H7 (cell line): ENCODE measurements around the gene HMG20A. TPM values are rescaled to one million over a fixed set of nuclear protein-coding genes. Genes with fewer than 3 reads are reported as not detected.
"Not testable (repeated sequence)": the region's sequence is repeated elsewhere in the genome, so short reads cannot be mapped to it uniquely, and the experiment has no call there.

Source experiments
- DNase-seq: peaks from one replicate; pipeline ENCODE4 v3.0.0; 2012
- H3K27me3 ChIP-seq: 2 replicates; pipeline ENCODE4 v1.6.0; 2011; ENCODE audit warnings: mild to moderate bottlenecking, low read length; ENCODE audit not compliant: control insufficient read depth, insufficient read depth
- H3K36me3 ChIP-seq: replicated peaks from 2 replicates; pipeline ENCODE4 v1.5.1; 2011; ENCODE audit warnings: low read length; ENCODE audit not compliant: control insufficient read depth, insufficient read depth
- H3K4me3 ChIP-seq: 2 replicates; pipeline ENCODE4 v1.5.1; 2011; ENCODE audit warnings: low read depth, mild to moderate bottlenecking, control low read depth, low read length, moderate library complexity; ENCODE audit not compliant: insufficient read depth
- total RNA-seq: library from RNA; depleted of rRNA; stranded (reverse); fragments of >200 nt; shearing (Covaris generic); gene quantifications from 2 replicates; pipeline ENCODE4 v1.2.3, GENCODE V29; 2014

Gene HMG20A
- total RNA-seq, 1 experiment from 2014 or later, result 41.0 TPM

DNA sequence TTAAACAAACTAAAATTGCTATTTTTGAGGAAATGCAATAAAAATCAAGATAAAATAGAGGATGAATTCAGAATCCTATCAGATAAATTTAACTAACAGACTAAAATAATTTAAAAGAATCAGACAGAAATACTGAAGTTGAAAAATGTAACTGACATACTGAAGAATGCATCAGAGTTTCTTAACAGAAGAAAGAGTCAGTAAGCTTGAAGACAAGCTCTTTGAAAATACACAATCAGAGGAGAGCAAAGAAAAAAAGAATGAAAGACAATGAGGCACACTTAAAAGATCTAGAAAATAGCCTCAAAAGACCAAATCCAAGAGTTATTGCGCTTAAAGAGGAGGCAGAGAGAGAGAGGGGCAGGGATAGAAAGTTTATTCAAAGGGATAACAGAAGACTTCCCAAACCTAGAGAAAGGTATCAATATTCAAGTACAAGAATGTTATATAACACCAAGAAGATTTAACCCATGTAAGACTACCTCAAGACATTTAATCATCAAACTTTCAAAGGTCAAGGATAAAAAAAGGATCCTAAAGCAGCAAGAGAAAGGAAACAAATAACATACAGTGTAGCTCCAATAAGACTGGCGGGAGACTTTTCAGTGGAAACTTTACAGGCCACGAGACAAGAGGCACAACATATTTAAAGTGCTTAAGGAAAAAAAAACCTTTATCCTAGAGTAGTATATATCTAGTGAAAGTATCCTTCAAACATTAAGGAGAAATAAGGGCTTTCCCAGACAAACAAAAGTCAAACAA is 25.5 kb upstream of the HMG20A start:
- Histone ChIP-seq H3K4me3 (no peak overlapping the region), H3K27me3 (no peaks in the 10 kb centered on the region), H3K36me3 (no peaks in the 10 kb centered on the region)
- DNase-seq, result no peak

DNA sequence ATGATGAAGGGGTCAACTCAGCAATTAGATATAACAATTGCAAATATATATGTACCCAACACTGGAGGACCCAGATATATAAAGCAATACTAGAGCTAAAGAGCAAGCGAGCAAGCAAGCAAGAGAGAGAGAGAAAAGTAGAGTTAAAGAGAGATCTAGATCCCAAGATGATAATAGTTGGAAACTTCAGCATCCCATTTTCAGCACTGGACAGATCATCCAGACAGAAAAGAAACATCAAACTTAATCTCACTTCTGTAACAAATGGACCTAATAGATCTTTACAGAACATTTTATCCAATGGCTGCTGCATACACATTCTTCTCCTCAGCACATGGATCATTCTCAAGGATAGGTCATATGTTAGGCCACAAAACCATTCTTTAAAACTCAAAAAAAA is 24.0 kb upstream of the HMG20A start:
- DNase-seq, result no peak
- no peak overlapping the region for H3K4me3 ChIP-seq
- no peaks in the 10 kb centered on the region for H3K36me3 ChIP-seq
- no peaks in the 10 kb centered on the region for H3K27me3 ChIP-seq

DNA sequence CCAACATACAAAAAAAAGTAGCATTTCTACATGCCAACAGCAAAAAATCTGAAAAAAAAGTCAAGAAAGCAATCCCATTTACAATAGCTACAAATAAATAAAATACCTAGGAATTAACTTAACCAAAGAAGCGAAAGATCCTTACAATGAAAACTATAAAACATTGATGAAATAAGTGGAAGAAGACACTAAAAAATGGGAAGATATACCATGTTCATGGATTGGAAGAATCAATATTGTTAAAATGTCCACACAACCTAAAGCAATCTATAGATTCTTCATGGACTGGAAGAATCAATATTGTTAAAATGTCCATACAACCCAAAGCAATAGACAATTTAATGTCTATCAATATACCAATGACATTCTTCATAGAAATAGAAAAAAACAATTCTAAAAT is 21.8 kb upstream of the HMG20A start:
- H3K4me3 ChIP-seq, result no peak overlapping the region

DNA sequence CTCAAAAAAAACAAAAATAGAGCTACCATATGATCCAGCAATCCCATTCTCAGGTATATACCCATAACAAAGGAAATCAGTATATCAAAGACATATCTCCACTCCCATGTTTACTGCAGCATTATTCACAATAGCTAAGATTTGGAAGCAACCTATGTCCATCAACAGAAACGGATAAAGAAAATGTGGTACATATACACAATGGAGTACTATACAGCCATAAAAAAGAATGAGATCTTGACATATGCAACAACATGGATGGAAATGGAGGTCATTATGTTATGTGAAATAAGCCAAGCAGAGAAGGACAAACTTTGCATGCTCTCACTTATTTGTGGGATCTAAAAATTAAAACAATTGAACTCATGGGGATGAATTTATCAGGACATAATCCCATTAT is 20.4 kb upstream of the HMG20A start:
- no peaks in the 10 kb centered on the region for H3K27me3 ChIP-seq
- no peak for DNase-seq
- H3K36me3 ChIP-seq, result no peaks in the 10 kb centered on the region
- no peak overlapping the region for H3K4me3 ChIP-seq

More for the DNA sequence above, 21.8 kb upstream of the HMG20A start:
- no peaks in the 10 kb centered on the region for H3K36me3 ChIP-seq
- DNase-seq, result no peak
- H3K27me3 ChIP-seq, result no peaks in the 10 kb centered on the region

DNA sequence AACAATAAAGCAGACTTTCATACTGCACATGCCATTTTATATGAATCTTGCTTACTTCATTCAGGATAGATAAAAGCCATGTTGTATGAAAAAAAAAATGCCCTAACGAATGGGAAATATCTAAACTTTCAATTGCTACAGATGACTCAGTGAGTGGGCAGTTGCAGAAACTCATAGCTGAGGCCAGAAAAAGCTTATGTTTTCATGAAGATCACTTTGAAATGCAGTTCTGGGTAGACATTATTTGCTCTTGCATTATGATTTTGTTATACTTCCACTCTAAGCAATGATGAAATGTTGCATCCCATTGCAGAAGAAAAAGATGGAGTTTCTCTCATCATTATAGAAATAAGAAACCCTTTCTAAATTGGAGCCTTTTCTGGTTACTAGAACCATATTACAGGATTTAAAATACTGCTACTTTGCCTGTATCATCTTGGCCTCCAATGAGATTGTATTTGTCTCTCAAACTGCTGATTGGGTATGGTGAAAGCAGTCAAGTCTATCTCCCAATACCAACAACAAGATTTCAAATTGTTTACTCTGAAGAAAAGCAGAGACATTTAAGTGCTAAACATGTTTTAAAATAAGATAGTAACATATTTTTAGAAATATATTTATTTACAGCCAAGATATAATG is 17.8 kb upstream of the HMG20A start:
- H3K36me3 ChIP-seq, result no peaks in the 10 kb centered on the region
- H3K4me3 ChIP-seq, result no peak overlapping the region
- DNase-seq, result no peak
- no peaks in the 10 kb centered on the region for H3K27me3 ChIP-seq

DNA sequence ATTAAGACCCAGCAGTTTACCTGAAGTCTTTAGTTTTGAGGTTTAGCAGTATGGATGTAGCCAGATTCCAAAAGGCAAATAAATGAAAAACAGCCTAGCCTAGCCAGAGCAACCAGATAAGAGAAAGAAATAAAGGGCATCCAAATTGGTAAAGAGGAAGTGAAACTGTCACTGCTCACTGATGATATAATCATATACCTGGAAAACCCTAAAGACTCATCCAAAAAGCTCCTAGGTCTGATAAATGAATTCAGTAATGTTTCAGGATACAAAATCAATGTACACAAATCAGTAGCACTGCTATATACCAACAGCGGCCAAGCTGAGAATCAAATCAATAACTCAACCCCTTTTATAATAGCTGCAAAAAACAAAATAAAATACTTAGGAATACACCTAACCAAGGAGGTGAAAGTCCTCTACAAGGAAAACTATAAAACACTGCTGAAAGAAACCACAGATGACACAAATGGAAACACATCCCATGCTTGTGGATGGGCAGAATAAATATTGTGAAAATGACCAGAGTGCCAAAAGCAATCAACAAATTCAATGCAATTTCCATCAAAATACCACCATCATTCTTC is 14.4 kb upstream of the HMG20A start:
- DNase-seq, H3K4me3 ChIP-seq, H3K27me3 ChIP-seq, H3K36me3 ChIP-seq: not testable (repeated sequence)

DNA sequence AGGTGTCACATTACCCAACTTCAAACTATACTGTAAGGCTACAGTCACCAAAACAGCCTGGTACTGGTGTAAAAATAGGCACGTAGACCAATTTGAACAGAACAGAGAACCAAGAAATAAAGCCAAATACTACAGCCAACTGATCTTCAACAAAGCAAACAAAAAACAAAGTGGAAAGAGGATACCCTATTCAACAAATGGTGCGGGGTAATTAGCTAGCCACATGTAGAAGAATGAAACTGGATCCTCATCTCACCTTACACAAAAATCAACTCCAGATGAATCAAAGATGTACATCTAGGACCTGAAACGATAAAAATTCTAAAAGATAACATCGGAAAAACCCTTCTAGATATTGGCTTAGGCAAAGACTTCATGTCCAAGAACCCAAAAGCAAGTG is 13.8 kb upstream of the HMG20A start:
- H3K27me3 ChIP-seq, result no peaks in the 10 kb centered on the region
- no peak for DNase-seq
- no peaks in the 10 kb centered on the region for H3K36me3 ChIP-seq
- H3K4me3 ChIP-seq, result no peak overlapping the region

DNA sequence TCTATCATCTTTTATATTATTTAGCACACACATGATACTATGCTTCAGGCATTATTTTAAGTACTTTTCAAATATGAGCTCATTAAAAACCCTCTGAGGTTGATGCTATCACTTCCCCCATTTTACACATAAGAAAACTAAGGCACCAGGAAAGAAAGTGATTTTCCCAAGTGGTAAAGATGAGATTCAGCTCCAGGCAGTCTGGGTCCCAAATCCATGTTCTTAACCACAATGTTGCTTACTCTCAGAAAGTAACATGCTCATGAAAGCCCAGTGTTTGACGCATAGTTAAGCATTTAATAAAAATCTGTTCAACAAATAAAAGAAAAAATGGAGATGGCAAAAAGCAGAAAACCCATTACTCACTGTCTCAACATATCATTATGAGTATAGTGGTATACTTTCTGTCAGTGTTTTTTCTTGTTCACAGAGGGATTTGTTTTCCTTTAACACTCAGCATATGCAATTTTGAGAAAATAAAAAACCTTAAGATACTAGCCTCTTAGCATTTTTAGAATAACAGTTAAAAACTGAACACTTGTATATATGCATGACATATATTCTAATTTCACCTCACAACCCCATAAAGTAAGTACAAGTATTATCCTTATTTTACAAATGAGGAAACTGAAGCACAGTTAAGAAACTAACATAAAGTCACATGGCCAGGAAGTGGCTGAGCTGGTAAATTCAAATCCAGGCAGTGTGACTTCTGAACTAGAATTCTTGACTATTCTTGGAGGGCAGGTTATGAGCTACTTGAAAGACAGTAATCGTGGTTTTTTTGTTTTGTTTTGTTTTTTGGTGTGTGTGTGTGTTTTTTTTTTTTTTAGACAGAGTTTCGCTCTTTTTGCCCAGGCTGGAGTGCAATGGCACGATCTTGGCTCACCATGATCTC is 11.2 kb upstream of the HMG20A start:
- Histone ChIP-seq H3K36me3 (no peaks in the 10 kb centered on the region), H3K27me3 (no peaks in the 10 kb centered on the region), H3K4me3 (no peak overlapping the region)
- no peak for DNase-seq

DNA sequence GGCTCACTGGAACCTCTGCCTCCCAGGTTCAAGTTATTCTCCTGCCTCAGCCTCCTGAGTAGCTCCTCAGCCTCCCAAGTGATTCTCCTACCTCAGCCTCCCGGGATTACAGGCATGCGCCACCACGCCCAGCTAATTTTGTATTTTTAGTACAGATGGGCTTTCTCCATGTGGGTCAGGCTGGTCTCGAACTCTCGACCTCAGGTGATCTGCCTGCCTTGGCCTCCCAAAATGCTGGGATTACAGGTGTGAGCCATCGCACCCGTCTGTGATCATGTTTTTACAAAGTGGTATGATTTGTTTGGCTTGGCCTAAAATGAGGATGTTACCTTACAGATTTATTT is 10.6 kb upstream of the HMG20A start:
- DNase-seq, H3K36me3 ChIP-seq, H3K27me3 ChIP-seq, H3K4me3 ChIP-seq: not testable (repeated sequence)

DNA sequence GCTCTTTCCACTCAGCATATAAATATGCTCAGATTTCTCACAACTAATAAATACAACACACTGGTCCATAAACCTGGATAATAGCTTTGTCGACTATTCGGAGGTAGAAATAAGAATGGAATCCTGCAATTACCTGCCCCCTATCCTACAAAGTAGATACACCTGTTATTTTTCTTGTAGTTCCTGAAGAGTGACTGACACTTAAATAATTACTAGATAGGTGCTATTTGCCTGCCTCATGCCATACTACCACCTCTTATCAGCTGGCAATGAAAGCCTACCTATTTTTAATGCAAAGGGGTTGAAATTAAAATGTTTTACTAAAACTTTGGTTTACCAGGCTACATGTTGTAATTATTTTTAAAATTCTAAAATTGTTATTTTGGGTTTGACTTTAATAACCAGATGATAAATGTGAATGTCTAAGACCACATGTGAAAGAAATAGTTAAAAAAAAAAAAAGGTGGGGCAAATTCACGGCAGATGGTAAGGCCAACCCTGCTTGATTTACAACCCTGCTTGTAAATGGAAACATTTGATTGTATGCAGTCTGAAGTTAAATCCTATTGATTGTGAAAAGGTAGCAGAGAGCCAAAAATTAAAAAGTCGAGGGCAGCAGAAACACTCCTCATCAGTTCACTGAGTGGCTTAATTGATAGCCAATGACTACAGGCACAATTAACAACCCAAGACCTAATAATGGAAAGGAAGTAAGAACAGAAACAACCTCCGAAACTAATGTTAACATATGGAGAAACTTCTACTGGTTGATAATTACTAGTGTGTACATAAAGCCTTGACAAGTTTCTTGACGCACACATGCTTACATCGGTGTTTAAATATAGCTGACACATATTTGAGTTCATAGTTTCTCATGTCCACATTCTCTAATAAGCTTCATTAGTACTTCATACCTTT is 9.7 kb upstream of the HMG20A start:
- no peaks in the 10 kb centered on the region for H3K36me3 ChIP-seq
- peaks cover 3% of the 10 kb centered on the region; the same call in 1 of the 2 replicates for H3K27me3 ChIP-seq
- no peak overlapping the region for H3K4me3 ChIP-seq
- no peak for DNase-seq

DNA sequence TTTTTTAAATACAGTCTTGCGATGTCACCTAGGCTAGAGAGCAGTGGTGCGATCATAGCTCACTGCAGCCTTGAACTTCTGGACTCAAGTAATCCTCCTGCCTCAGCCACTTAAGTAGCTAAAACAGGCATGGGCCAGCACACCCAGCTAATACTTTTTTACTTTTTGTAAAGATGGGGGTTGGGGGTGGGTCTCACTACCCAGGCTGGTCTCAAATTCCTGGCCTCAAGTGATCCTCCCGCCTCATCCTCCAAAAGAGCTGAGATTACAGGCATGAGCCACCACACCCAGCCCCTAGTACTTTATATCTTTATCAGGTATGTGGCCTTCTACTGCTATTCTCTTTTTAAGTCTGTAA is 9.1 kb upstream of the HMG20A start:
- peaks cover 3% of the 10 kb centered on the region for H3K27me3 ChIP-seq
- no peak overlapping the region for H3K4me3 ChIP-seq
- no peak for DNase-seq
- H3K36me3 ChIP-seq, result no peaks in the 10 kb centered on the region

DNA sequence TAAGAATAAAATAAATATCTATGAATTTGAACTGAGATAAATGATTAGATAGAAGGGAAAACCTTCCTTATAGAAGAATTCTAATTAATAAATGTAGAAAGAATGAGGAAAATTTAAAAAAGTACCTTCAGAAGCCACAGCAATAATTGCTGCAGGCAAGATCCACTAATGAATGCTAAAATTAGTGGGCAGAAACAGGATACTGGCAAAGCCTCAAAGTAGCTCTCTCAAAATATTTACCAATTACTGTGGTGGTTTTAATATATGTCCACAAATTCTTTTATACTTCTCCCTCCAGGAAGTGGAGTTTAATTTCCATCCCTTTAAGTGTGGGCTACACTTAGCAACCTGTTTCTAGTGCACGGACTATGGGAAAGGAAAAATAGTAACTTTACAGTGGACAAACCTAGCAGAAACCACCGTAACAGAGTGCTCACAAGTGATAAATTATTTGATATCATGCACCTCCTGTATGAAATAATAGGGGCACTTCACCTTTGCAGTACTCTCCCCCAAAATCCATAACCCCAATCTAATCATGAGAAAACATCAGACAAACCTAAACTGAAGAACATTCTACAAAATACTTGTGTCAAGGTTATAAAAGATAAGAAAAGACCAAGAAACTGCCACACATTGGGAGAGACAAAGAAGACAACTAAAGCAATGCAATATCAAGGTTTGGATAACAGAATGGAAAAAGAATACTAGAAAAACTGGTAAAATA is 7.6 kb upstream of the HMG20A start:
- H3K4me3 ChIP-seq, result no peak overlapping the region
- no peak for DNase-seq

DNA sequence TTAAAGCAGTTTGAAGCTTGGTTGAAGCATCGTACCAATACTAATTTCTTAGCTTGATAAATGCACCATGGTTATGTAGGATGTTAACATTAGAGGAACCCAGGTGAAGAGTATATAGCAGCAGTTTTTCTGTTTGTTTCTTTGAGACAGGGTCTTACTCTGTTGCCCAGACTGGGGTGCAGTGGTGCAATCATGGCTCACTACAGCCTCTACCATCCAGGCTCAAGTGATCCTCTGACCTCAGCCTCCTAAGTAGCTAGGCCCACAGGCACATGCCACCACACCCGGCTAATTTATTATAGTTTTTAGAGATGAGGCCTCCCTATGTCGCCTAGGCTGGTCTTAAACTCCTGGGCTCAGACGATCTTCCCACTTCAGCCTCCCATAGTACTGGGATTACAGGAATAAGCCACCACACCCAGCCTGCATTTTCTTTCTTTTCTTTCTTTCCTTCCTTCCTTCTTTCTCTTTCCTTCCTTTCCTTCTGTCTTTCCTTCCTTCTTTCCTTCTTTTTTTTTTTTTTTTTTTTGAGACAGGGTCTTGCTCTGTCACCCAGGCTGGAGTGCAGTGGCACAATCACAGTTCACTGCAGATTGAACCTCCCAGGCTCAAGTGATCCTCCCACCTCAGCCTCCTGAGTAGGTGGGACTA is 6.9 kb upstream of the HMG20A start:
- Histone ChIP-seq H3K27me3 (peaks cover 4% of the 10 kb centered on the region), H3K4me3 (no peak overlapping the region), H3K36me3 (no peaks in the 10 kb centered on the region)
- no peak for DNase-seq

More for the DNA sequence above, 7.6 kb upstream of the HMG20A start:
- Histone ChIP-seq H3K36me3 (no peaks in the 10 kb centered on the region), H3K27me3 (peaks cover 3% of the 10 kb centered on the region)
